HepG2 (cell line): ENCODE results near the gene UBE2H. TPM values are rescaled to one million over a fixed set of nuclear protein-coding genes. Genes with fewer than 3 reads are reported as not detected.

ENCODE experiments used
- IRX3 ChIP-seq: sonication (generic); formaldehyde crosslinking; IDR thresholded peaks from 2 replicates; pipeline ENCODE4 v1.8.1; 2023; ENCODE audit warnings: mild to moderate bottlenecking, low read depth, missing genetic modification reagents, borderline replicate concordance
- KAT8 ChIP-seq: IDR thresholded peaks from 2 replicates; pipeline ENCODE4 v1.6.1; 2016; ENCODE audit warnings: missing genetic modification reagents, missing compliant biosample characterization
- NR2F6 ChIP-seq, 2 experiments: IDR thresholded peaks; 2 replicates each; pipeline ENCODE4 v1.6.1; 2016; ENCODE audit warnings: antibody characterized with exemption in 1 of 2, mild to moderate bottlenecking in 1 of 2
- PHF5A ChIP-seq: IDR thresholded peaks from one replicate; pipeline ENCODE4 v1.6.1; 2018; ENCODE audit warnings: low read depth, missing genetic modification reagents; ENCODE audit not compliant: unreplicated experiment
- RARA ChIP-seq: IDR thresholded peaks from 2 replicates; pipeline ENCODE4 v1.6.1; 2016; ENCODE audit warnings: missing genetic modification reagents, missing compliant biosample characterization
- SMYD3 ChIP-seq: sonication (generic); formaldehyde crosslinking; IDR thresholded peaks from 2 replicates; pipeline ENCODE4 v1.8.1; 2023; ENCODE audit warnings: mild to moderate bottlenecking, missing genetic modification reagents
- SRF ChIP-seq: IDR thresholded peaks from 2 replicates; pipeline ENCODE4 v1.6.1; 2011; ENCODE audit warnings: mild to moderate bottlenecking, low read depth, low read length, moderate library complexity
- TOPORS ChIP-seq: sonication (generic); formaldehyde crosslinking; IDR thresholded peaks from 2 replicates; pipeline ENCODE4 v1.8.0; 2023; ENCODE audit warnings: mild to moderate bottlenecking, missing genetic modification reagents
- polyA plus RNA-seq, 8 experiments: library from polyadenylated mRNA; depleted of rRNA in 3 of 8; stranded (reverse) in 7 of 8; unstranded in 1 of 8; fragments of >200 nt; fragmentation: Illumina TruSeq in 4 of 8; extraction: Trizol in 4 of 8; gene quantifications; 2 replicates each; pipeline versions ENCODE4 v1.2.1 to v1.2.3, GENCODE V29; 2011 to 2016; ENCODE audit warnings: low read depth in 4 of 8, missing spikeins in 1 of 8, mixed read lengths in 1 of 8; ENCODE audit not compliant: insufficient read depth in 1 of 8
- total RNA-seq, 5 experiments: library from RNA; depleted of rRNA; stranded (reverse); fragments of >200 nt; fragmentation: Illumina TruSeq; extraction: Trizol; gene quantifications; 2 replicates each; pipeline ENCODE4 v1.2.3, GENCODE V29; 2016; ENCODE audit warnings: low read depth in 1 of 5
- TF ChIP-seq, protein P1 (sequence below): sonication (generic); formaldehyde crosslinking; IDR thresholded peaks from 2 replicates; pipeline ENCODE4 v1.4.0; 2020; ENCODE audit warnings: missing genetic modification reagents
- TF ChIP-seq, protein P2 (sequence below): sonication (generic); formaldehyde crosslinking; IDR thresholded peaks from 2 replicates; pipeline ENCODE4 v1.4.0; 2020; ENCODE audit warnings: missing genetic modification reagents, borderline replicate concordance
- TF ChIP-seq, protein P3 (sequence below): sonication (generic); formaldehyde crosslinking; IDR thresholded peaks from 2 replicates; pipeline ENCODE4 v1.4.0; 2020; ENCODE audit warnings: missing genetic modification reagents

The UBE2H gene
- total and polyA plus RNA-seq, 2 of the 13 experiments (the other 11 are each of a cell fraction or from before 2014, with no cell fraction given): 15.5 to 40.1 TPM

DNA sequence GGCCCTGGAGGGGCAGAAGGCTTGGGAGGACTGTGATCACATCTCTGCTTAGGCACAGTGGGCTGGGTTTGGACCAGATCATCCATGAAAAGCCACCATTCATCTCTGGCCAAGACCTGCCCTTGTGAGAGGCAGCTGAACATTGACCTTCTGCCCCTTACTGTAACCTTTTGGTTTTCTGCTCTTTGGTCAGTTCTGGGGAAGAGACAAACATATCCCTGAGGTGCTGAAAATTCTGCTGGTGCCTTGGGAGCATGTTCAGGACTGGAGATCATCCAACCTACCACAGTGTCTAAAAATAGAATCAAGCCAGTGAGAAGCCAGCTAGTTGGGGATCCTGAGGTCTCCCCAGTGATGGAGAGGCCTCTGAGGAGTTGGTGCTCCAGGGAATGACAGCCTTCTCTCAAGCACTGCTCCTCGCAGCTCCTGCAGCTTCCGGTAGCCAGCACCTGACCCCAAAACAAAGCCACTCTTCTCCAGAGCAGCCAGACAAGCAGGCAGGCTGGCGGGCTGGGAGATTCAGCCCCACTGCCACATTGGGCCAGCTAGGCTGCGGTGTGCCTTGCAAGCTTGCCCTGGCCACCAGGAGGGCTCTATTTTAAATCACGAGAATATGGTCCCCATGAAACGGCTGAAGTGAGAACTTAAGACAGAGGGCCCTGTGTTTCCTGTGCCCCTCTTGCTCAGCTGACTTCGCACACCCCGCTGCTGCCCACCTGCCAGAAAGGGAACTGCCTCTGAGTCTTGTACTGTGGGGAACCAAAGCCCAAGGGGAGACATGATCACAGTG is 37.8 kb upstream of the UBE2H start (continued):
- TF ChIP-seq NR2F6 (IDR thresholded peaks at IDR 0.05) (peak; percentile 95), NR2F6 (CRISPR knock-in tag; IDR thresholded peaks at IDR 0.05) (peak; percentile 95), TOPORS (peak; percentile 23; the same call in 1 of the 2 replicates), SMYD3 (CRISPR knock-in tag) (0 out of 2 replicates have a peak, but pooled peaks have one; percentile 40), IRX3 (CRISPR knock-in tag) (no peak), RARA (CRISPR knock-in tag) (peak; percentile 76), KAT8 (CRISPR knock-in tag) (0 out of 2 replicates have a peak, but pooled peaks have one; percentile 27), SRF (no peak), PHF5A (CRISPR knock-in tag) (no peak)
- TF ChIP-seq, protein P1, sequence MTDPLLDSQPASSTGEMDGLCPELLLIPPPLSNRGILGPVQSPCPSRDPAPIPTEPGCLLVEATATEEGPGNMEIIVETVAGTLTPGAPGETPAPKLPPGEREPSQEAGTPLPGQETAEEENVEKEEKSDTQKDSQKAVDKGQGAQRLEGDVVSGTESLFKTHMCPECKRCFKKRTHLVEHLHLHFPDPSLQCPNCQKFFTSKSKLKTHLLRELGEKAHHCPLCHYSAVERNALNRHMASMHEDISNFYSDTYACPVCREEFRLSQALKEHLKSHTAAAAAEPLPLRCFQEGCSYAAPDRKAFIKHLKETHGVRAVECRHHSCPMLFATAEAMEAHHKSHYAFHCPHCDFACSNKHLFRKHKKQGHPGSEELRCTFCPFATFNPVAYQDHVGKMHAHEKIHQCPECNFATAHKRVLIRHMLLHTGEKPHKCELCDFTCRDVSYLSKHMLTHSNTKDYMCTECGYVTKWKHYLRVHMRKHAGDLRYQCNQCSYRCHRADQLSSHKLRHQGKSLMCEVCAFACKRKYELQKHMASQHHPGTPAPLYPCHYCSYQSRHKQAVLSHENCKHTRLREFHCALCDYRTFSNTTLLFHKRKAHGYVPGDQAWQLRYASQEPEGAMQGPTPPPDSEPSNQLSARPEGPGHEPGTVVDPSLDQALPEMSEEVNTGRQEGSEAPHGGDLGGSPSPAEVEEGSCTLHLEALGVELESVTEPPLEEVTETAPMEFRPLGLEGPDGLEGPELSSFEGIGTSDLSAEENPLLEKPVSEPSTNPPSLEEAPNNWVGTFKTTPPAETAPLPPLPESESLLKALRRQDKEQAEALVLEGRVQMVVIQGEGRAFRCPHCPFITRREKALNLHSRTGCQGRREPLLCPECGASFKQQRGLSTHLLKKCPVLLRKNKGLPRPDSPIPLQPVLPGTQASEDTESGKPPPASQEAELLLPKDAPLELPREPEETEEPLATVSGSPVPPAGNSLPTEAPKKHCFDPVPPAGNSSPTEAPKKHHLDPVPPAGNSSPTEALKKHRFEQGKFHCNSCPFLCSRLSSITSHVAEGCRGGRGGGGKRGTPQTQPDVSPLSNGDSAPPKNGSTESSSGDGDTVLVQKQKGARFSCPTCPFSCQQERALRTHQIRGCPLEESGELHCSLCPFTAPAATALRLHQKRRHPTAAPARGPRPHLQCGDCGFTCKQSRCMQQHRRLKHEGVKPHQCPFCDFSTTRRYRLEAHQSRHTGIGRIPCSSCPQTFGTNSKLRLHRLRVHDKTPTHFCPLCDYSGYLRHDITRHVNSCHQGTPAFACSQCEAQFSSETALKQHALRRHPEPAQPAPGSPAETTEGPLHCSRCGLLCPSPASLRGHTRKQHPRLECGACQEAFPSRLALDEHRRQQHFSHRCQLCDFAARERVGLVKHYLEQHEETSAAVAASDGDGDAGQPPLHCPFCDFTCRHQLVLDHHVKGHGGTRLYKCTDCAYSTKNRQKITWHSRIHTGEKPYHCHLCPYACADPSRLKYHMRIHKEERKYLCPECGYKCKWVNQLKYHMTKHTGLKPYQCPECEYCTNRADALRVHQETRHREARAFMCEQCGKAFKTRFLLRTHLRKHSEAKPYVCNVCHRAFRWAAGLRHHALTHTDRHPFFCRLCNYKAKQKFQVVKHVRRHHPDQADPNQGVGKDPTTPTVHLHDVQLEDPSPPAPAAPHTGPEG (CRISPR knock-in tag): no peak
- TF ChIP-seq, protein P2, sequence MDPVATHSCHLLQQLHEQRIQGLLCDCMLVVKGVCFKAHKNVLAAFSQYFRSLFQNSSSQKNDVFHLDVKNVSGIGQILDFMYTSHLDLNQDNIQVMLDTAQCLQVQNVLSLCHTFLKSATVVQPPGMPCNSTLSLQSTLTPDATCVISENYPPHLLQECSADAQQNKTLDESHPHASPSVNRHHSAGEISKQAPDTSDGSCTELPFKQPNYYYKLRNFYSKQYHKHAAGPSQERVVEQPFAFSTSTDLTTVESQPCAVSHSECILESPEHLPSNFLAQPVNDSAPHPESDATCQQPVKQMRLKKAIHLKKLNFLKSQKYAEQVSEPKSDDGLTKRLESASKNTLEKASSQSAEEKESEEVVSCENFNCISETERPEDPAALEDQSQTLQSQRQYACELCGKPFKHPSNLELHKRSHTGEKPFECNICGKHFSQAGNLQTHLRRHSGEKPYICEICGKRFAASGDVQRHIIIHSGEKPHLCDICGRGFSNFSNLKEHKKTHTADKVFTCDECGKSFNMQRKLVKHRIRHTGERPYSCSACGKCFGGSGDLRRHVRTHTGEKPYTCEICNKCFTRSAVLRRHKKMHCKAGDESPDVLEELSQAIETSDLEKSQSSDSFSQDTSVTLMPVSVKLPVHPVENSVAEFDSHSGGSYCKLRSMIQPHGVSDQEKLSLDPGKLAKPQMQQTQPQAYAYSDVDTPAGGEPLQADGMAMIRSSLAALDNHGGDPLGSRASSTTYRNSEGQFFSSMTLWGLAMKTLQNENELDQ (CRISPR knock-in tag): no peak
- TF ChIP-seq, protein P3, sequence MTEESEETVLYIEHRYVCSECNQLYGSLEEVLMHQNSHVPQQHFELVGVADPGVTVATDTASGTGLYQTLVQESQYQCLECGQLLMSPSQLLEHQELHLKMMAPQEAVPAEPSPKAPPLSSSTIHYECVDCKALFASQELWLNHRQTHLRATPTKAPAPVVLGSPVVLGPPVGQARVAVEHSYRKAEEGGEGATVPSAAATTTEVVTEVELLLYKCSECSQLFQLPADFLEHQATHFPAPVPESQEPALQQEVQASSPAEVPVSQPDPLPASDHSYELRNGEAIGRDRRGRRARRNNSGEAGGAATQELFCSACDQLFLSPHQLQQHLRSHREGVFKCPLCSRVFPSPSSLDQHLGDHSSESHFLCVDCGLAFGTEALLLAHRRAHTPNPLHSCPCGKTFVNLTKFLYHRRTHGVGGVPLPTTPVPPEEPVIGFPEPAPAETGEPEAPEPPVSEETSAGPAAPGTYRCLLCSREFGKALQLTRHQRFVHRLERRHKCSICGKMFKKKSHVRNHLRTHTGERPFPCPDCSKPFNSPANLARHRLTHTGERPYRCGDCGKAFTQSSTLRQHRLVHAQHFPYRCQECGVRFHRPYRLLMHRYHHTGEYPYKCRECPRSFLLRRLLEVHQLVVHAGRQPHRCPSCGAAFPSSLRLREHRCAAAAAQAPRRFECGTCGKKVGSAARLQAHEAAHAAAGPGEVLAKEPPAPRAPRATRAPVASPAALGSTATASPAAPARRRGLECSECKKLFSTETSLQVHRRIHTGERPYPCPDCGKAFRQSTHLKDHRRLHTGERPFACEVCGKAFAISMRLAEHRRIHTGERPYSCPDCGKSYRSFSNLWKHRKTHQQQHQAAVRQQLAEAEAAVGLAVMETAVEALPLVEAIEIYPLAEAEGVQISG: peak; percentile 27; the same call in 1 of the 2 replicates
